PC-9 (cell line): ENCODE measurements around the gene RRBP1. TPM values are rescaled to one million over a fixed set of nuclear protein-coding genes. Genes with fewer than 3 reads are reported as not detected.

Source experiments
- BruUV-seq: library from RNA; stranded (reverse); fragments of 400-500 nt; replicated peaks from 2 replicates; lab custom pipeline; 2021; lab: Mats Ljungman, UMichigan
- CTCF ChIA-PET: fragments of 300-600 bp; sonication (Branson Sonifier 250); formaldehyde crosslinking; loops from one replicate; lab custom pipeline; 2022; ENCODE audit warnings: antibody characterized with exemption; lab: Charles Lee
- POLR2A ChIA-PET: fragments of 300-600 bp; sonication (Branson Sonifier 250); formaldehyde crosslinking; loops from one replicate; lab custom pipeline; 2022; ENCODE audit warnings: antibody characterized with exemption; ENCODE audit not compliant: unreplicated experiment; lab: Charles Lee
- DNase-seq, 2 experiments: peaks; one replicate each; pipeline versions ENCODE4 v3.0.0 to v3.0.0-alpha.2; 2015 to 2022; ENCODE audit warnings: mixed read lengths in 1 of 2
- H2AFZ ChIP-seq: fragments of 200-600 bp; sonication (generic); 2 replicates; pipeline ENCODE4 v1.8.1; 2017; ENCODE audit warnings: antibody characterized with exemption
- H3F3A ChIP-seq: fragments of 200-600 bp; sonication (generic); 2 replicates; pipeline ENCODE4 v1.8.1; 2017; ENCODE audit warnings: antibody characterized with exemption, mild to moderate bottlenecking, low read depth; ENCODE audit not compliant: insufficient read depth
- H3K27ac ChIP-seq: fragments of 200-600 bp; sonication (generic); 2 replicates; pipeline ENCODE4 v1.6.1; 2016; ENCODE audit warnings: mixed run types
- H3K27me3 ChIP-seq: fragments of 200-600 bp; sonication (generic); 2 replicates; pipeline ENCODE4 v1.6.1; 2016; ENCODE audit warnings: low read depth, mixed run types; ENCODE audit not compliant: insufficient read depth
- H3K36me3 ChIP-seq: fragments of 200-600 bp; sonication (generic); 2 replicates; pipeline ENCODE4 v1.6.1; 2016; ENCODE audit warnings: low read depth, mixed run types
- H3K4me1 ChIP-seq: fragments of 200-600 bp; sonication (generic); replicated peaks from 2 replicates; pipeline ENCODE4 v1.6.1; 2016; ENCODE audit warnings: mixed run types; ENCODE audit not compliant: insufficient read depth
- H3K4me2 ChIP-seq: fragments of 200-600 bp; sonication (generic); 2 replicates; pipeline ENCODE4 v1.6.1; 2017; ENCODE audit warnings: mixed run types
- H3K4me3 ChIP-seq: fragments of 200-600 bp; sonication (generic); 2 replicates; pipeline ENCODE4 v1.6.1; 2016; ENCODE audit warnings: mixed run types
- H3K79me2 ChIP-seq: fragments of 200-600 bp; sonication (generic); 2 replicates; pipeline ENCODE4 v1.6.1; 2017; ENCODE audit warnings: low read depth, mixed run types
- H3K9me2 ChIP-seq: fragments of 200-600 bp; sonication (generic); 2 replicates; pipeline ENCODE4 v1.8.1; 2017; ENCODE audit warnings: mild to moderate bottlenecking; ENCODE audit not compliant: insufficient read depth
- H3K9me3 ChIP-seq: fragments of 200-600 bp; sonication (generic); 2 replicates; pipeline ENCODE4 v1.8.1; 2016; ENCODE audit warnings: low read depth; ENCODE audit not compliant: insufficient read depth
- H4K20me1 ChIP-seq: fragments of 200-600 bp; sonication (generic); 2 replicates; pipeline ENCODE4 v1.8.1; 2017; ENCODE audit not compliant: insufficient read depth
- EZH2 ChIP-seq: fragments of 200-600 bp; sonication (generic); IDR thresholded peaks from 2 replicates; pipeline ENCODE4 v1.8.0; 2017; ENCODE audit warnings: antibody characterized with exemption, low read depth
- intact Hi-C: fragments of 100-400 bp; cut with micrococcal nuclease; formaldehyde crosslinking; loops from one replicate; pipeline ENCODE4 v1.10.0; 2022; ENCODE audit not compliant: unreplicated experiment
- total RNA-seq: library from RNA; stranded (reverse); gene quantifications from 2 replicates; pipeline ENCODE4 v1.2.3, GENCODE V29; 2021
- TF ChIP-seq, protein P1 (sequence below): fragments of 200-600 bp; sonication (generic); conservative IDR thresholded peaks from 2 replicates; pipeline ENCODE4 v1.6.1; 2017; ENCODE audit warnings: mixed run types, antibody characterized with exemption, mild to moderate bottlenecking, moderate library complexity

The RRBP1 gene
- total RNA-seq, 1 experiment from 2014 or later: 144 TPM

DNA sequence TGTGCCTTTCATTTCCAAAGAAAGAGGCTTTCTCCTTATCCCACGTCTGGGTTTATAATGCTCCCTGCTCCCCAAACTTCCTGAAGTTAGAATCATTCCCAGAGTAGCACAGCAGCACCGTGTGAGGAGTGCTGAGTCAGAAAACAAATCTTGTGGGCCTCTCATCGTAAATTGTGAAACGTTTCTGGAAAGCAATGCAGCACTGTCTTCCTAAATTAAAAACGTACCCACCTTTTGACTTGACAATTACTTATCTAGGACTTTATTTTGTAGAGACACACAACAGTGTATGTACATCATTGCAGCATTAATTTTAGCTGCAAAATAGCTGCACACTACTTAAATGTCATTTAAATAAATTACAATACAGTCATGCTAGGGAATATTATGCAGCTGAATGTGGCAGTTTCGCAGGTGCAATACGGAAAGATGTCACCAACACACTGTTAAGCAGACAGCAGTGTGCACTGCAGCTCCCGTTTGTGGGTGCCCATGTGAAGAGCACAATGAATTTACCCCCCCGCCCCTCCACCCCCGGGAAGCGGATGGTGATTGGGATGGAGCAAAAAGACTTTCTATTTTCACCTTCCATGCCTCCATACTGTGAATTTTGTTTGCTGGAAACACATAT is 30.8 kb downstream of the RRBP1 start:
- ChIA-PET CTCF (interaction anchor here (0.6 kb wide), 1 partner anchor 545 kb away, joined by 6 read pairs; no protein-coding TSS in a partner anchor), POLR2A (no interaction called here)
- no peaks in the 10 kb centered on the region for H3F3A ChIP-seq
- peaks cover 11% of the 10 kb centered on the region for H4K20me1 ChIP-seq
- H3K27me3 ChIP-seq: no peaks in the 10 kb centered on the region
- intact Hi-C loops: loop anchor here (1.0 kb wide), 1 partner anchor 288 kb away; no protein-coding TSS in a partner anchor
- no peaks in the 10 kb centered on the region for H3K4me1 ChIP-seq
- BruUV-seq: no TSS peak
- no peak for DNase-seq
- H3K9me3 ChIP-seq: no peaks in the 10 kb centered on the region
- H3K27ac ChIP-seq: no peak overlapping the region
- H3K36me3 ChIP-seq: no peaks in the 10 kb centered on the region
- H3K79me2 ChIP-seq: peaks cover 7% of the 10 kb centered on the region; the same call in 1 of the 2 replicates
- no peak for TF ChIP-seq EZH2
- TF ChIP-seq, protein P1, sequence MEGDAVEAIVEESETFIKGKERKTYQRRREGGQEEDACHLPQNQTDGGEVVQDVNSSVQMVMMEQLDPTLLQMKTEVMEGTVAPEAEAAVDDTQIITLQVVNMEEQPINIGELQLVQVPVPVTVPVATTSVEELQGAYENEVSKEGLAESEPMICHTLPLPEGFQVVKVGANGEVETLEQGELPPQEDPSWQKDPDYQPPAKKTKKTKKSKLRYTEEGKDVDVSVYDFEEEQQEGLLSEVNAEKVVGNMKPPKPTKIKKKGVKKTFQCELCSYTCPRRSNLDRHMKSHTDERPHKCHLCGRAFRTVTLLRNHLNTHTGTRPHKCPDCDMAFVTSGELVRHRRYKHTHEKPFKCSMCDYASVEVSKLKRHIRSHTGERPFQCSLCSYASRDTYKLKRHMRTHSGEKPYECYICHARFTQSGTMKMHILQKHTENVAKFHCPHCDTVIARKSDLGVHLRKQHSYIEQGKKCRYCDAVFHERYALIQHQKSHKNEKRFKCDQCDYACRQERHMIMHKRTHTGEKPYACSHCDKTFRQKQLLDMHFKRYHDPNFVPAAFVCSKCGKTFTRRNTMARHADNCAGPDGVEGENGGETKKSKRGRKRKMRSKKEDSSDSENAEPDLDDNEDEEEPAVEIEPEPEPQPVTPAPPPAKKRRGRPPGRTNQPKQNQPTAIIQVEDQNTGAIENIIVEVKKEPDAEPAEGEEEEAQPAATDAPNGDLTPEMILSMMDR: no peak
- no peak overlapping the region for H2AFZ ChIP-seq
- H3K4me2 ChIP-seq: no peak overlapping the region
- H3K9me2 ChIP-seq: no peaks in the 10 kb centered on the region
- no peak overlapping the region for H3K4me3 ChIP-seq

- Histone ChIP-seq H3K4me2 (no peak overlapping the region), H3K4me1 (no peaks in the 10 kb centered on the region)
- CTCF ChIA-PET: interaction anchor here (0.5 to 0.6 kb wide), 2 partner anchors 295 to 546 kb away, joined by 6 read pairs; no protein-coding TSS in a partner anchor
These were observed 31.5 kb downstream of the RRBP1 start for GRCh38 chr20:17650301-17651128.

More at GRCh38 chr20:17650301-17651128, 31.5 kb downstream of the RRBP1 start:
- DNase-seq: no peak
- H3F3A ChIP-seq: no peaks in the 10 kb centered on the region
- no peak for TF ChIP-seq EZH2
- TF ChIP-seq, protein P1: no peak
- intact Hi-C loops: loop anchor here (1.0 kb wide), 1 partner anchor 289 kb away; no protein-coding TSS in a partner anchor
- POLR2A ChIA-PET: interaction anchor here (0.7 kb wide), 1 partner anchor 220 kb away, joined by 5 read pairs; no protein-coding TSS in a partner anchor
- no peak overlapping the region for H2AFZ ChIP-seq
- no peak overlapping the region for H3K4me3 ChIP-seq
- H4K20me1 ChIP-seq: peaks cover 17% of the 10 kb centered on the region
- H3K27me3 ChIP-seq: no peaks in the 10 kb centered on the region
- H3K27ac ChIP-seq: no peak overlapping the region
- no peaks in the 10 kb centered on the region for H3K9me3 ChIP-seq
- H3K79me2 ChIP-seq: peaks cover 7% of the 10 kb centered on the region; the same call in 1 of the 2 replicates
- BruUV-seq: no TSS peak
- H3K9me2 ChIP-seq: no peaks in the 10 kb centered on the region
- no peaks in the 10 kb centered on the region for H3K36me3 ChIP-seq
